ENCODE results near the gene PPP2R2C. TPM values are rescaled to one million over a fixed set of nuclear protein-coding genes. Genes with fewer than 3 reads are reported as not detected.

PPP2R2C gene
- total RNA-seq, 2 donors from 2014 or later, result 0.05 to 0.35 TPM

DNA sequence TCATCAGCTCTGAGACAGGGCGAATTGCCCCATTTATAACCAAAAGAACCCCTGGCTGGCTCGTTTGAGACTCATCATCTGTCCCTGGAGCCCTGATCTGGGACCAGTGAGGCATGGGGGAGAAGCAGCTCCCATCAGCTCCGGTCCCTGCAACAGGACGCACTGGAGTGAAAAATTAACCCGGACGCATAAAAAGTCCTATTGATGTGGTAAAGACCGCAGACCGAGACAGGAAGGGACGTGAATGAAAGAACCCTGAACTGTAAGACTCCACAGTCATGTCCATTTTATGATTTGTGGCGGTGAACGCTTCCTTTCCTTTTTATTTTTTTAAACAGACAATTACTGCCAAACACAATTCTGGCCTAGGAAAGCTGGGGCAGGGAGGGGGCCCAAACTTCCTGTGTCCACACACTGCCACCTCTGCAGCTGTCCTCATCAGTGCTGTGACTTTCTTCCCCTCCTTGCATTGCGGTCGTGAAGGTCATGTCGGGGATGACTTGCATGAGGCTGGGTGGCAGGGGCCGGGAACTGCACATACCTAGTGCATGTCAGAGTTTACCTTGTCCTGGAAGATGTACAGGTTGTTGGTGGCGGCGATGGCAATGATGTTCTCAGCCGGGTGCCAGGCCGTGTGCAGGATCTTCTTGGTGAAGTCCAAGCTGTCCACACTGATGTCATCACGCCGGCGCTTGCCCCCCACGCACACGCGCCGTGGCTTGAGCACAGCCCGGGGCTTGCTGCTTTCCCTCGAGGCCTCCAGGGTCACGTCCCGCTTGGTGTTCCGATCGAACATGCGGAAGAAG lies 149.4 kb downstream of the PPP2R2C start:
- H3K4me3 ChIP-seq, result no peak overlapping the region
- no peaks in the 10 kb centered on the region for H3K36me3 ChIP-seq
- TF ChIP-seq, protein P1, sequence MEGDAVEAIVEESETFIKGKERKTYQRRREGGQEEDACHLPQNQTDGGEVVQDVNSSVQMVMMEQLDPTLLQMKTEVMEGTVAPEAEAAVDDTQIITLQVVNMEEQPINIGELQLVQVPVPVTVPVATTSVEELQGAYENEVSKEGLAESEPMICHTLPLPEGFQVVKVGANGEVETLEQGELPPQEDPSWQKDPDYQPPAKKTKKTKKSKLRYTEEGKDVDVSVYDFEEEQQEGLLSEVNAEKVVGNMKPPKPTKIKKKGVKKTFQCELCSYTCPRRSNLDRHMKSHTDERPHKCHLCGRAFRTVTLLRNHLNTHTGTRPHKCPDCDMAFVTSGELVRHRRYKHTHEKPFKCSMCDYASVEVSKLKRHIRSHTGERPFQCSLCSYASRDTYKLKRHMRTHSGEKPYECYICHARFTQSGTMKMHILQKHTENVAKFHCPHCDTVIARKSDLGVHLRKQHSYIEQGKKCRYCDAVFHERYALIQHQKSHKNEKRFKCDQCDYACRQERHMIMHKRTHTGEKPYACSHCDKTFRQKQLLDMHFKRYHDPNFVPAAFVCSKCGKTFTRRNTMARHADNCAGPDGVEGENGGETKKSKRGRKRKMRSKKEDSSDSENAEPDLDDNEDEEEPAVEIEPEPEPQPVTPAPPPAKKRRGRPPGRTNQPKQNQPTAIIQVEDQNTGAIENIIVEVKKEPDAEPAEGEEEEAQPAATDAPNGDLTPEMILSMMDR (IDR thresholded peaks at IDR 0.05), result no peak
- H3K27me3 ChIP-seq, result no peaks in the 10 kb centered on the region
- no peak overlapping the region for H3K27ac ChIP-seq
- H3K9ac ChIP-seq (ENCODE audit: low read depth in 2 of 2, low read length in 2 of 2), result no peak overlapping the region
- no peaks in the 10 kb centered on the region for H3K9me3 ChIP-seq
- no peaks in the 10 kb centered on the region for H3K4me1 ChIP-seq
- no peak for DNase-seq
- intact Hi-C loops (cut with DNase I), result no loop called here

GRCh38 chr4:6322067-6322760 lies 150.2 kb downstream of the PPP2R2C start:
- DNase-seq, result no peak
- H3K27ac ChIP-seq, result no peak overlapping the region
- no peaks in the 10 kb centered on the region for H3K36me3 ChIP-seq
- TF ChIP-seq, protein P1 (IDR thresholded peaks at IDR 0.05), result no peak
- intact Hi-C loops (cut with DNase I), result no loop called here
- no peak overlapping the region for H3K4me3 ChIP-seq
- no peaks in the 10 kb centered on the region for H3K9me3 ChIP-seq
- no peaks in the 10 kb centered on the region for H3K4me1 ChIP-seq
- H3K27me3 ChIP-seq, result no peaks in the 10 kb centered on the region
- no peak overlapping the region for H3K9ac ChIP-seq (ENCODE audit: low read depth in 2 of 2, low read length in 2 of 2)

DNA sequence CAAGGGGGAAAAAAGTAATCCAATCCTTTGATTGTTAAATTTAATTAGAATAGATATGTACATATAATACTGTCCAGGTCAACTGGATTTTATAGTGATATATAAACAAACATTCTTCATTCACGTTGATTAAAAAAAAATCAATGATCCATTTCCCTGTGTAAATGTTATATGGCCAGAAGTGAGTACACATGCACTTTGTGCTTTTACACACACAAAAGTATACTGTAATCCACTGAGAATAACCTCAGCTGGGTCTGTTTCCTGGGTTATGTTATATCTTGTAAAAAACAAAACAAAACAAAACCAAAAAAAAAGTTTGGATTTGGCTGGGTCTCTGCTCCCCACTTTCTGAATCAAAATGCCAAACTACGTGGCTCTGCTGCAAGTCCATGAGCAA lies 151.1 kb downstream of the PPP2R2C start:
- no peaks in the 10 kb centered on the region for H3K4me1 ChIP-seq
- no peaks in the 10 kb centered on the region for H3K27me3 ChIP-seq
- H3K36me3 ChIP-seq, result no peaks in the 10 kb centered on the region
- no peak for DNase-seq
- TF ChIP-seq, protein P1 (IDR thresholded peaks at IDR 0.05), result no peak
- intact Hi-C loops (cut with DNase I), result no loop called here
- H3K9me3 ChIP-seq, result no peaks in the 10 kb centered on the region
- no peak overlapping the region for H3K27ac ChIP-seq
- no peak overlapping the region for H3K9ac ChIP-seq (ENCODE audit: low read depth in 2 of 2, low read length in 2 of 2)
- no peak overlapping the region for H3K4me3 ChIP-seq

- Histone ChIP-seq H3K9ac (ENCODE audit: low read depth in 2 of 2, low read length in 2 of 2) (no peak overlapping the region), H3K9me3 (no peaks in the 10 kb centered on the region), H3K27me3 (no peaks in the 10 kb centered on the region), H3K4me1 (no peaks in the 10 kb centered on the region), H3K27ac (no peak overlapping the region), H3K36me3 (no peaks in the 10 kb centered on the region), H3K4me3 (no peak overlapping the region)
- TF ChIP-seq, protein P1 (IDR thresholded peaks at IDR 0.05), result no peak
- intact Hi-C loops (cut with DNase I), result no loop called here
- no peak for DNase-seq
Observed at GRCh38 chr4:6320663-6321062, 151.8 kb downstream of the PPP2R2C start.

GRCh38 chr4:6319530-6320150 lies 152.8 kb downstream of the PPP2R2C start:
- Histone ChIP-seq H3K9ac (ENCODE audit: low read depth in 2 of 2, low read length in 2 of 2) (no peak overlapping the region), H3K4me3 (no peak overlapping the region), H3K27me3 (no peaks in the 10 kb centered on the region), H3K4me1 (no peaks in the 10 kb centered on the region), H3K9me3 (no peaks in the 10 kb centered on the region), H3K36me3 (no peaks in the 10 kb centered on the region), H3K27ac (no peak overlapping the region)
- TF ChIP-seq, protein P1 (IDR thresholded peaks at IDR 0.05), result no peak
- DNase-seq, result no peak
- intact Hi-C loops (cut with DNase I), result no loop called here
